Endothelial cell of umbilical vein (primary cell): ENCODE measurements around the gene JAKMIP1. TPM values are rescaled to one million over a fixed set of nuclear protein-coding genes. Genes with fewer than 3 reads are reported as not detected.

Experiments
- BruUV-seq: library from RNA; stranded (reverse); fragments of 400-500 nt; replicated peaks from 2 replicates; lab custom pipeline; 2021; lab: Mats Ljungman, UMichigan
- CTCF ChIA-PET: fragments of 300-600, 350-600 bp; sonication (Branson Sonifier 250); formaldehyde crosslinking; loops from one replicate; lab custom pipeline; 2021; ENCODE audit warnings: antibody characterized with exemption, inconsistent platforms; lab: Charles Lee
- POLR2A ChIA-PET: fragments of 300-600, 350-600 bp; sonication (Branson Sonifier 250); formaldehyde crosslinking; loops from one replicate; lab custom pipeline; 2021; ENCODE audit warnings: antibody characterized with exemption, inconsistent platforms; lab: Charles Lee
- DNase-seq: peaks from one replicate; pipeline ENCODE4 v3.0.0-alpha.2; 2011; ENCODE audit warnings: low read depth, low spot score
- FAIRE-seq: peaks from 2 replicates; lab custom pipeline; 2011; peaks lifted over from hg19 to GRCh38; lab: Jason Lieb, UNC
- H2AFZ ChIP-seq: 2 replicates; pipeline ENCODE4 v1.6.0; 2012; ENCODE audit warnings: low read depth, low read length, control low read depth, inconsistent platforms
- H3K27ac ChIP-seq: 2 replicates; pipeline ENCODE4 v1.5.1; 2011; ENCODE audit warnings: low read depth, mild to moderate bottlenecking, control low read depth, low read length, moderate library complexity; ENCODE audit not compliant: insufficient read depth
- H3K27me3 ChIP-seq, 2 experiments: 2 replicates each; pipeline versions ENCODE4 v1.6.0 to v1.6.1; 2011; ENCODE audit warnings: low read length in 2 of 2, mixed read lengths in 1 of 2; ENCODE audit not compliant: control insufficient read depth in 2 of 2, insufficient read depth in 2 of 2
- H3K36me3 ChIP-seq, 2 experiments: 2 replicates in 1 of 2; 3 replicates in 1 of 2; pipeline ENCODE4 v1.5.1; 2011; ENCODE audit warnings: low read length in 2 of 2, mild to moderate bottlenecking in 1 of 2, moderate library complexity in 1 of 2; ENCODE audit not compliant: control insufficient read depth in 2 of 2, insufficient read depth in 2 of 2; ENCODE audit errors: extremely low read depth in 1 of 2
- H3K4me1 ChIP-seq: 3 replicates; pipeline ENCODE4 v1.5.1; 2011; ENCODE audit warnings: mild to moderate bottlenecking, low read length; ENCODE audit not compliant: control insufficient read depth, insufficient read depth; ENCODE audit errors: extremely low read depth
- H3K4me2 ChIP-seq: 2 replicates; pipeline ENCODE4 v1.6.1; 2011; ENCODE audit warnings: low read length, control low read depth, mixed read lengths; ENCODE audit not compliant: insufficient read depth
- H3K4me3 ChIP-seq, 3 experiments: fragments of 200-600 bp in 1 of 3; sonication (generic), shearing (Covaris generic) in 1 of 3; replicated peaks in 1 of 3; 2 replicates each; pipeline ENCODE4 v1.5.1; 2011 to 2016; ENCODE audit warnings: control low read depth in 3 of 3, low read length in 3 of 3, mild to moderate bottlenecking in 2 of 3, inconsistent platforms in 1 of 3, low read depth in 1 of 3, moderate library complexity in 1 of 3; ENCODE audit not compliant: insufficient read depth in 1 of 3
- H3K79me2 ChIP-seq: 2 replicates; pipeline ENCODE4 v1.6.0; 2012; ENCODE audit warnings: low read length, inconsistent platforms; ENCODE audit not compliant: control insufficient read depth, insufficient read depth
- H3K9ac ChIP-seq: replicated peaks from 2 replicates; pipeline ENCODE3; 2011; ENCODE audit warnings: low read length, control low read depth; ENCODE audit not compliant: insufficient read depth; ENCODE audit errors: extremely low read depth
- H3K9me1 ChIP-seq: replicated peaks from 3 replicates; pipeline ENCODE4 v1.6.0; 2011; ENCODE audit warnings: mild to moderate bottlenecking, low read length; ENCODE audit not compliant: control insufficient read depth, insufficient read depth; ENCODE audit errors: extremely low read depth
- H3K9me3 ChIP-seq: replicated peaks from 2 replicates; pipeline ENCODE4 v1.5.1; 2012; ENCODE audit warnings: low read length, inconsistent platforms; ENCODE audit not compliant: control insufficient read depth, insufficient read depth
- H4K20me1 ChIP-seq: replicated peaks from 2 replicates; pipeline ENCODE3; 2011; ENCODE audit warnings: mild to moderate bottlenecking, low read length; ENCODE audit not compliant: control insufficient read depth, insufficient read depth; ENCODE audit errors: extremely low read depth
- EZH2 ChIP-seq: IDR thresholded peaks from 2 replicates; pipeline ENCODE4 v1.6.1; 2012; ENCODE audit warnings: borderline replicate concordance, low read depth, mild to moderate bottlenecking, moderate library complexity, low read length, inconsistent platforms; ENCODE audit not compliant: severe bottlenecking
- FOS ChIP-seq: IDR thresholded peaks from 2 replicates; pipeline ENCODE4 v1.6.1; 2011; ENCODE audit warnings: mild to moderate bottlenecking, low read length, moderate library complexity, borderline replicate concordance; ENCODE audit not compliant: insufficient read depth
- GATA2 ChIP-seq: IDR thresholded peaks from 2 replicates; pipeline ENCODE4 v1.7.0; 2011; ENCODE audit warnings: low read depth, mild to moderate bottlenecking, moderate library complexity, mixed read lengths, low read length; ENCODE audit not compliant: insufficient read length, insufficient read depth
- JUN ChIP-seq: IDR thresholded peaks from 2 replicates; pipeline ENCODE4 v1.6.1; 2011; ENCODE audit warnings: borderline replicate concordance, low read depth; ENCODE audit not compliant: insufficient read length, insufficient read depth
- MYC ChIP-seq: IDR thresholded peaks from one replicate; pipeline ENCODE4 v1.6.1; 2011; ENCODE audit warnings: mild to moderate bottlenecking, low read depth, low read length
- POLR2A ChIP-seq: IDR thresholded peaks from 2 replicates; pipeline ENCODE4 v1.6.1; 2012; ENCODE audit warnings: low read depth, mild to moderate bottlenecking, control low read depth, low read length
- POLR2AphosphoS5 ChIP-seq: IDR thresholded peaks from 2 replicates; pipeline ENCODE4 v1.6.1; 2012; ENCODE audit warnings: low read depth, mild to moderate bottlenecking, control low read depth, low read length, moderate library complexity; ENCODE audit not compliant: insufficient read depth
- dilution Hi-C: fragments of 300-500 bp; cut with MboI; formaldehyde crosslinking; loops from one replicate; pipeline ENCODE4 v1.15.0; 2019; ENCODE audit warnings: low sequenced_read_pairs; ENCODE audit not compliant: extremely low pct_ligation_motif_present
- intact Hi-C: fragments of 100-400 bp; cut with micrococcal nuclease; formaldehyde crosslinking; loops from one replicate; pipeline ENCODE4 v1.10.0; 2022
- polyA plus RNA-seq, 4 experiments: library from polyadenylated mRNA; depleted of rRNA in 3 of 4; stranded (reverse) in 3 of 4; unstranded in 1 of 4; fragments of >200 nt; gene quantifications; 2 replicates each; pipeline versions ENCODE4 v1.2.1 to v1.2.3, GENCODE V29; 2011 to 2012; ENCODE audit warnings: missing spikeins in 1 of 4
- total RNA-seq: library from RNA; stranded (reverse); gene quantifications from 2 replicates; pipeline ENCODE4 v1.2.3, GENCODE V29; 2021
- TF ChIP-seq, protein P1 (sequence below): IDR thresholded peaks from 2 replicates; pipeline ENCODE4 v1.6.1; 2011; ENCODE audit not compliant: insufficient read depth, insufficient read length
- TF ChIP-seq, protein P2 (sequence below), 2 donors: IDR thresholded peaks; 1 replicate in 1 of 2; 2 replicates in 1 of 2; pipeline ENCODE4 v1.5.1; 2011; ENCODE audit warnings: low read length in 2 of 2, mild to moderate bottlenecking in 2 of 2, moderate library complexity in 2 of 2, control low read depth in 1 of 2, inconsistent platforms in 1 of 2, low read depth in 1 of 2; ENCODE audit not compliant: insufficient read depth in 1 of 2; ENCODE audit errors: extremely low read depth in 1 of 2

Gene JAKMIP1
- total and polyA plus RNA-seq, 2 donors (not counting 3 experiments of a cell fraction or from before 2014, with no cell fraction given) = not detected

DNA sequence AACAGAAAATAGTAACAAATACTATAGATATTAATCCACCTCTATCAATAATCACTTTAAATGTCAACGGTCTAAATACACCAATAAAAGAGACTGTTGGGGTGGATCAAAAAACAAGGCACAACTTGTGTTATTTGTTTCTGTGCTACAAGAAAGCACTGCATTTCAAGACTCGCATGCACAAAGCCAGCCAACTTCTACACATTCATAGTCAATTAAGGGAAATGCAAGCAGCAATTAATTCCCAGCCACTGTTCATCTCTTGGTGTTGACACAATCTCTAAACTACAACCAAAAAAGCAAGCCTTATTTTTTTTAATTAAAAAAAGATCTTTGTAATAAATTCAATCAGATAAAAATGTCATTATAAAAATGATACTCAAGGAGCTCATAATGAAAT lies 67.6 kb downstream of the JAKMIP1 start:
- no peak for FAIRE-seq

DNA sequence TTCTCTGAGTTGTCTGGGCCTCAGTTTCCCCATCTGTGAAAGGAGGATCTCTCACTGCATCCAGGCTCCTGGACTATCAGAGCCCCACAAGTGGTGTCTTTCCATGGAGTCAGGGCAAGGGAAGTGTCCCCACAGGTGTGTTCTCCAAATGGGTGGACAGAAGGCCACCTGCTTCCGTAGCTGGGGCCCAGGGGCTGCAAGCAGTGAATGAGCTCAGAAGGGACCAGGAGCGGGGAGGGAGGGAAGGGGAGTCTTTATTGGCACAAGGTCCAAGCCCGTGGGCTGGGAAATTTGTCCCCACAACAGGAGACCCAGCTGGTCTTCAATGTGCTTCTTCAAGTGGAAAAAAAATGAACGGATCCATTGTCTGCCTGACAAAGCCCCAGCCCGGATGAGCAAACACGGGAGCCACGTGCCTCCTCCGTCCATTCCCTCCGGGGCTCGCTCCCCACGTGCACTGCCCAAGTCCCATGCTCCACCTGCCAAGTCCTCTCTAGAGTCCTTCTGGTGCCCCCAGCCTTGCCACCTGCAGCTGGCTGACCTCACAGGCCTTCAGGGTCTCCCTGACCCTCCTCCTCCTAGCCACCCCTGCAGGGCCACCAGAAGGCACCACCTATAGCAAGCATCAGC lies 72.0 kb downstream of the JAKMIP1 start:
- Histone ChIP-seq H3K4me1 (no peaks in the 10 kb centered on the region), H3K27ac (no peak overlapping the region), H2AFZ (no peak overlapping the region), H3K9me3 (peaks cover 4% of the 10 kb centered on the region), H3K9me1 (no peaks in the 10 kb centered on the region), H3K4me3 (no peak overlapping the region), H3K27me3 (no peaks in the 10 kb centered on the region), H4K20me1 (no peaks in the 10 kb centered on the region), H3K4me2 (no peak overlapping the region), H3K36me3 (no peaks in the 10 kb centered on the region), H3K79me2 (no peaks in the 10 kb centered on the region), H3K9ac (no peak overlapping the region)
- intact Hi-C loops (no loop called here), dilution Hi-C loops (no loop called here)
- DNase-seq = no peak
- CTCF ChIA-PET = no interaction called here
- no TSS peak for BruUV-seq
- no peak for TF ChIP-seq GATA2
- TF ChIP-seq POLR2A = no peak
- no peak for TF ChIP-seq POLR2AphosphoS5
- no peak for TF ChIP-seq MYC
- no peak for TF ChIP-seq FOS
- no peak for TF ChIP-seq JUN
- TF ChIP-seq EZH2 = no peak
- TF ChIP-seq, protein P1, sequence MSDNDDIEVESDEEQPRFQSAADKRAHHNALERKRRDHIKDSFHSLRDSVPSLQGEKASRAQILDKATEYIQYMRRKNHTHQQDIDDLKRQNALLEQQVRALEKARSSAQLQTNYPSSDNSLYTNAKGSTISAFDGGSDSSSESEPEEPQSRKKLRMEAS = no peak
- TF ChIP-seq, protein P2, sequence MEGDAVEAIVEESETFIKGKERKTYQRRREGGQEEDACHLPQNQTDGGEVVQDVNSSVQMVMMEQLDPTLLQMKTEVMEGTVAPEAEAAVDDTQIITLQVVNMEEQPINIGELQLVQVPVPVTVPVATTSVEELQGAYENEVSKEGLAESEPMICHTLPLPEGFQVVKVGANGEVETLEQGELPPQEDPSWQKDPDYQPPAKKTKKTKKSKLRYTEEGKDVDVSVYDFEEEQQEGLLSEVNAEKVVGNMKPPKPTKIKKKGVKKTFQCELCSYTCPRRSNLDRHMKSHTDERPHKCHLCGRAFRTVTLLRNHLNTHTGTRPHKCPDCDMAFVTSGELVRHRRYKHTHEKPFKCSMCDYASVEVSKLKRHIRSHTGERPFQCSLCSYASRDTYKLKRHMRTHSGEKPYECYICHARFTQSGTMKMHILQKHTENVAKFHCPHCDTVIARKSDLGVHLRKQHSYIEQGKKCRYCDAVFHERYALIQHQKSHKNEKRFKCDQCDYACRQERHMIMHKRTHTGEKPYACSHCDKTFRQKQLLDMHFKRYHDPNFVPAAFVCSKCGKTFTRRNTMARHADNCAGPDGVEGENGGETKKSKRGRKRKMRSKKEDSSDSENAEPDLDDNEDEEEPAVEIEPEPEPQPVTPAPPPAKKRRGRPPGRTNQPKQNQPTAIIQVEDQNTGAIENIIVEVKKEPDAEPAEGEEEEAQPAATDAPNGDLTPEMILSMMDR (IDR thresholded peaks at IDR 0.05; ENCODE audit: extremely low read depth in 1 of 2, insufficient read depth in 1 of 2, low read depth in 1 of 2, low read length in 2 of 2) = no peak
- POLR2A ChIA-PET = no interaction called here
- FAIRE-seq = no peak

More for the DNA sequence above, 67.6 kb downstream of the JAKMIP1 start:
- POLR2A ChIA-PET = no interaction called here
- no peaks in the 10 kb centered on the region for H3K4me1 ChIP-seq
- H2AFZ ChIP-seq = no peak overlapping the region
- no peak overlapping the region for H3K4me3 ChIP-seq
- no peak for TF ChIP-seq JUN
- TF ChIP-seq MYC = no peak
- no peak for TF ChIP-seq GATA2
- TF ChIP-seq, protein P1 = no peak
- no peak for TF ChIP-seq POLR2A
- H3K4me2 ChIP-seq = no peak overlapping the region
- no peaks in the 10 kb centered on the region for H3K9me3 ChIP-seq
- H3K9me1 ChIP-seq = no peaks in the 10 kb centered on the region
- no peak for DNase-seq
- no peak overlapping the region for H3K27ac ChIP-seq
- no peaks in the 10 kb centered on the region for H4K20me1 ChIP-seq
- dilution Hi-C loops (no loop called here), intact Hi-C loops (no loop called here)
- CTCF ChIA-PET = no interaction called here
- no peaks in the 10 kb centered on the region for H3K79me2 ChIP-seq
- no peaks in the 10 kb centered on the region for H3K27me3 ChIP-seq
- no TSS peak for BruUV-seq
- no peak overlapping the region for H3K9ac ChIP-seq
- no peaks in the 10 kb centered on the region for H3K36me3 ChIP-seq
